GM12872 (cell line): Measurements from ENCODE around the gene ITGA1.

Experiments used
- CTCF ChIP-seq: IDR thresholded peaks from 3 replicates; pipeline ENCODE4 v1.5.1; 2011; ENCODE audit warnings: low read depth, mild to moderate bottlenecking, low read length, moderate library complexity; ENCODE audit not compliant: insufficient read depth

Gene ITGA1

GRCh38 chr5:52897238-52897614, 109.5 kb downstream of the ITGA1 start:
- no peak for TF ChIP-seq CTCF

GRCh38 chr5:52898961-52899680, 111.4 kb downstream of the ITGA1 start:
- TF ChIP-seq CTCF, result no peak

GRCh38 chr5:52903142-52903541, 115.4 kb downstream of the ITGA1 start:
- TF ChIP-seq CTCF, result no peak

DNA sequence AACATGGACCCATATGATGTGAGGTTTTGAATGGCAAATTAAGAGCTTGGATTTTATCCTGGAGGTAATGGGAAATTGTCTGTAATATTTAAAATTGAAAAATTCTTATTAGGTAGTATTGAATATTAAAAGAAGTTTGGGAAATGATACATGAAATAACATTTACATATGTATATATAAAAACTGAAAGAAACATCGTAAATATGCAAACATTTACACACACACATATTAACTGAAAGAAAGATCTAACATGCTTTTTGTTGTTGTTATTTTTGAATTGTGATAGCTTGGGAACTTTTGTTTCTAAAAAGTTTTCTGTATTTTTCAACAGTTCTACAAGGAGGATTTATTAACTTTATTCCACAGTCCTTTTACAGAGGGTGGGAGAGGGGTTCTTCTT, 118.6 kb downstream of the ITGA1 start:
- TF ChIP-seq CTCF, result no peak

GRCh38 chr5:52906845-52907244, 119.1 kb downstream of the ITGA1 start:
- TF ChIP-seq CTCF, result no peak

- no peak for TF ChIP-seq CTCF
These were observed 121.5 kb downstream of the ITGA1 start for GRCh38 chr5:52909192-52909591.

- no peak for TF ChIP-seq CTCF
These were observed 122.4 kb downstream of the ITGA1 start for GRCh38 chr5:52910071-52910470.
